Spleen (tissue), 11 donors: ENCODE data around the gene TLX1. TPM values are rescaled to one million over a fixed set of nuclear protein-coding genes. Genes with fewer than 3 reads are reported as not detected.

ENCODE experiments used
- DNase-seq: peaks from one replicate; pipeline ENCODE4 v3.0.0-alpha.2; 2020
- H3K27ac ChIP-seq, 8 donors: fragments of 200-600 bp; sonication (generic) in 7 of 8; 1 replicate in 4 of 8; 2 replicates in 4 of 8; pipeline versions ENCODE4 v1.5.0 to v1.8.0; 2016 to 2021; ENCODE audit warnings: inconsistent platforms in 4 of 8, mild to moderate bottlenecking in 4 of 8, moderate library complexity in 1 of 8
- H3K27me3 ChIP-seq, 7 donors: fragments of 200-600 bp; sonication (generic) in 6 of 7; replicated peaks in 1 of 7; 1 replicate in 4 of 7; 2 replicates in 3 of 7; pipeline versions ENCODE4 v1.5.0 to v1.8.0; 2016 to 2021; ENCODE audit warnings: inconsistent platforms in 3 of 7, mild to moderate bottlenecking in 1 of 7
- H3K36me3 ChIP-seq, 6 donors: fragments of 200-600 bp; sonication (generic) in 5 of 6; 1 replicate in 4 of 6; 2 replicates in 2 of 6; pipeline versions ENCODE4 v1.5.0 to v1.8.0; 2016 to 2021; ENCODE audit warnings: inconsistent platforms in 2 of 6
- H3K4me1 ChIP-seq, 6 donors: fragments of 200-600 bp; sonication (generic) in 5 of 6; 1 replicate in 3 of 6; 2 replicates in 3 of 6; pipeline versions ENCODE4 v1.5.0 to v1.8.0; 2016 to 2021; ENCODE audit warnings: inconsistent platforms in 3 of 6
- H3K4me3 ChIP-seq, 8 donors: fragments of 200-600 bp; sonication (generic) in 7 of 8; 1 replicate in 4 of 8; 2 replicates in 4 of 8; pipeline versions ENCODE4 v1.5.0 to v1.8.0; 2016 to 2021; ENCODE audit warnings: inconsistent platforms in 4 of 8, mild to moderate bottlenecking in 4 of 8, moderate library complexity in 2 of 8
- H3K9me3 ChIP-seq, 8 donors: fragments of 200-600 bp; sonication (generic) in 7 of 8; 1 replicate in 4 of 8; 2 replicates in 4 of 8; pipeline versions ENCODE4 v1.5.0 to v1.8.0; 2016 to 2021; ENCODE audit warnings: inconsistent platforms in 4 of 8
- CTCF ChIP-seq, 11 experiments: fragments of 200-600 bp in 7 of 11; fragments of 450-650 bp in 4 of 11; sonication (generic) in 4 of 11; IDR thresholded peaks in 8 of 11; conservative IDR thresholded peaks in 3 of 11; 1 replicate in 7 of 11; 2 replicates in 4 of 11; pipeline versions ENCODE4 v1.4.0 to v1.8.0; 2016 to 2021; ENCODE audit warnings: antibody characterized with exemption in 11 of 11, inconsistent platforms in 4 of 11, mild to moderate bottlenecking in 1 of 11
- POLR2A ChIP-seq, 3 donors: fragments of 450-650 bp; IDR thresholded peaks; one replicate each; pipeline ENCODE4 v1.5.1; 2017; ENCODE audit warnings: antibody characterized with exemption in 3 of 3, mild to moderate bottlenecking in 1 of 3
- POLR2AphosphoS5 ChIP-seq, 3 donors: sonication (generic); formaldehyde crosslinking; IDR thresholded peaks; one replicate each; pipeline ENCODE4 v1.5.1; 2017; ENCODE audit warnings: antibody characterized with exemption in 3 of 3
- WGBS, 5 donors: extraction: QIAGEN DNeasy Blood & Tissue Kit in 3 of 5; methylation state at CpG; one replicate each; pipeline versions ENCODE4 v1.1.5 to v1.1.7; 2013 to 2018; 5-methylcytosine and 5-hydroxymethylcytosine counted together
- intact Hi-C: fragments of 100-400 bp; cut with DNase I; formaldehyde crosslinking; loops from one replicate; pipeline ENCODE4 v1.15.0; 2023; ENCODE audit warnings: low total_unique reads
- polyA plus RNA-seq, 3 donors: library from polyadenylated mRNA; stranded (reverse); fragments of 200-250 nt; gene quantifications; one replicate each; pipeline ENCODE4 v1.2.1, GENCODE V29; 2013
- total RNA-seq, 7 donors: library from RNA; depleted of rRNA in 3 of 7; stranded (reverse); fragments of >200 nt in 3 of 7; fragmentation: NEBNext Ultra II Directional in 4 of 7; extraction: Animal tissue kit (Norgen Biotek cat#: 25700) in 4 of 7; gene quantifications; one replicate each; pipeline versions ENCODE4 v1.1.0 to v1.2.1, GENCODE V29; 2016 to 2021
- donor health status: healthy with polysubstance abuse.
- donor health status: DM: no; HTN: no; CAD: no; lungs with moderate emphysema.
- donor health status: DM: no; HTN: no; CAD: no.
- donor health status: Bipolar disorder and iron deficiency.
- donor health status: healthy.
- donor health status: DM: no; HTN: no; CAD: no.
- donor health status: DM: yes; HTN: yes; CAD: no.

Gene TLX1
- total and polyA plus RNA-seq, 10 donors, result 5.7 to 91.5 (median 32.5) TPM

DNA sequence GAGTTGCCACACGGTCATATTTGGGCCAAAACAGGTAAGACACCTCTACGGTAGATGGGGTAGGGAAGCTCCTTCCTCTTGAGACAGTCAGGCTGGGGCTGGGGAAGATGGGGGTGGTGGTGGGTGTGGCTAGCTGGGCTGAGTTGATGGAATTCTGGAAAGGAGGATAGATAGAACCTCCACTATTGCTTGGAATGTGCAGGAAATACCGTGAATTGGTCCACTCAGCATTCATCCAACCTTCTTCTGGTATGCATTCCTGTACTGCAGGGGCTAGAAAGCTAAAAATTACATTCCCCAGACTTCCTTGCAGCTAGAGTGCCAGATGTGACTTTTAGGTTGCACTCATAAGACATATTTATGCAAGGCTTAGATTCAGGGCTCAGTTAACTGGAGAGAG lies 24.8 kb downstream of the TLX1 start:
- intact Hi-C loops, result no loop called here
- WGBS, 5 donors, result 37 to 69% (median 44%) methylated on average over 3 of the region's 3 CpGs
- H3K4me3 ChIP-seq, result no peak overlapping the region
- H3K9me3 ChIP-seq, result no peaks in the 10 kb centered on the region
- H3K27ac ChIP-seq, result no peak overlapping the region
- no peaks in the 10 kb centered on the region for H3K4me1 ChIP-seq
- DNase-seq, result no peak
- peaks cover 0 to 86% (median 4%) of the 10 kb centered on the region in 7 donors for H3K27me3 ChIP-seq
- H3K36me3 ChIP-seq, result no peaks in the 10 kb centered on the region
- no peak for TF ChIP-seq POLR2A (IDR thresholded peaks at IDR 0.05)
- TF ChIP-seq CTCF (IDR thresholded peaks at IDR 0.05 in 8 of 11, conservative IDR thresholded peaks at IDR 0.05 in 3 of 11), result no peak
- no peak for TF ChIP-seq POLR2AphosphoS5 (IDR thresholded peaks at IDR 0.05)

GRCh38 chr10:101157756-101158458 lies 26.8 kb downstream of the TLX1 start:
- H3K9me3 ChIP-seq, result no peaks in the 10 kb centered on the region
- WGBS, 5 donors, result 49 to 57% (median 52%) methylated on average over 6 of the region's 6 CpGs
- H3K4me3 ChIP-seq, result no peak overlapping the region
- no peaks in the 10 kb centered on the region for H3K36me3 ChIP-seq
- no peak overlapping the region for H3K27ac ChIP-seq
- intact Hi-C loops, result no loop called here
- H3K4me1 ChIP-seq, result peaks cover 3 to 15% (median 12%) of the 10 kb centered on the region in 6 donors
- peaks cover 0 to 91% (median 16%) of the 10 kb centered on the region in 7 donors for H3K27me3 ChIP-seq
- no peak for TF ChIP-seq POLR2A (IDR thresholded peaks at IDR 0.05)
- TF ChIP-seq POLR2AphosphoS5 (IDR thresholded peaks at IDR 0.05), result no peak
- no peak for TF ChIP-seq CTCF (IDR thresholded peaks at IDR 0.05 in 8 of 11, conservative IDR thresholded peaks at IDR 0.05 in 3 of 11)
- DNase-seq, result no peak

- Histone ChIP-seq H3K4me1 (peaks cover 3 to 16% (median 12%) of the 10 kb centered on the region in 6 donors), H3K27ac (no peak overlapping the region), H3K27me3 (peaks cover 0 to 91% (median 17%) of the 10 kb centered on the region in 7 donors), H3K4me3 (no peak overlapping the region), H3K9me3 (no peaks in the 10 kb centered on the region), H3K36me3 (no peaks in the 10 kb centered on the region)
- intact Hi-C loops, result no loop called here
- TF ChIP-seq POLR2A (IDR thresholded peaks at IDR 0.05) (no peak), POLR2AphosphoS5 (IDR thresholded peaks at IDR 0.05) (no peak), CTCF (IDR thresholded peaks at IDR 0.05 in 8 of 11, conservative IDR thresholded peaks at IDR 0.05 in 3 of 11) (no peak)
- WGBS, 5 donors, result 39 to 82% (median 50%) methylated on average over 3 to 4 of the region's 4 CpGs
- no peak for DNase-seq
Measured at GRCh38 chr10:101158459-101159058, 27.5 kb downstream of the TLX1 start.
